B cell (primary cell): ENCODE results near the gene IL6ST.

ENCODE experiments used
- CTCF ChIP-seq: fragments of 200-600 bp; IDR thresholded peaks from one replicate; pipeline ENCODE4 v1.8.0; 2022; ENCODE audit warnings: antibody characterized with exemption, mild to moderate bottlenecking
- EZH2 ChIP-seq: IDR thresholded peaks from 2 replicates; pipeline ENCODE4 v1.6.1; 2012; ENCODE audit warnings: borderline replicate concordance, low read depth, mild to moderate bottlenecking, moderate library complexity, low read length; ENCODE audit not compliant: insufficient read depth, poor library complexity, severe bottlenecking

- TF ChIP-seq CTCF (no peak), EZH2 (no peak)
Measured at GRCh38 chr5:55888205-55888604, 106.6 kb downstream of the IL6ST start.
